Heart left ventricle (tissue), 13 donors: ENCODE results near the gene ZNF440.
"Not testable (repeated sequence)": the region's sequence is repeated elsewhere in the genome, so short reads cannot be mapped to it uniquely, and the experiment has no call there.

Source experiments
- POLR2A ChIP-seq, 2 donors: fragments of 450-650 bp; IDR thresholded peaks; one replicate each; pipeline ENCODE4 v1.6.1; 2017; ENCODE audit warnings: antibody characterized with exemption in 2 of 2, mild to moderate bottlenecking in 2 of 2, moderate library complexity in 2 of 2
- TF ChIP-seq, protein P1 (sequence below), 12 donors: fragments of 200-600 bp; sonication (generic) in 4 of 12; IDR thresholded peaks; one replicate each; pipeline versions ENCODE4 v1.5.0 to v1.8.0; 2018 to 2022; ENCODE audit warnings: antibody characterized with exemption in 12 of 12, mild to moderate bottlenecking in 5 of 12
- donor health status: ischemic (EF 13 %, LVEDD 7.1; RV severe dilation, severe dysfunction).
- donor health status: DM: no; HTN: yes; CAD: no.
- donor health status: DM: no; HTN: no; CAD: no.
- donor health status: ischemic (EF 25% LVEDD 6.9; RV normal size, moderate dysfunction).
- donor health status: ischemic (EF 25% LVEDD 5.7; RV mildly dilated, moderate dysfunction).
- donor health status: ischemic (EF 35%, LVEDD 5.7; RV mildly dilated, moderate dysfunction).
- donor health status: nonischemic (EF 11% LVEDD 7.7; RV severe dilation, severe dysfunction).
- donor health status: DM: yes; HTN: yes; CAD: no.
- donor health status: PGD.
- donor health status: ischemic (EF 29% LVEDD 5.4; RV normal size, mild dysfunction).
- donor health status: nonischemic (EF 23%, LVEDD 6.1; RV moderate dilation, normal function).

DNA sequence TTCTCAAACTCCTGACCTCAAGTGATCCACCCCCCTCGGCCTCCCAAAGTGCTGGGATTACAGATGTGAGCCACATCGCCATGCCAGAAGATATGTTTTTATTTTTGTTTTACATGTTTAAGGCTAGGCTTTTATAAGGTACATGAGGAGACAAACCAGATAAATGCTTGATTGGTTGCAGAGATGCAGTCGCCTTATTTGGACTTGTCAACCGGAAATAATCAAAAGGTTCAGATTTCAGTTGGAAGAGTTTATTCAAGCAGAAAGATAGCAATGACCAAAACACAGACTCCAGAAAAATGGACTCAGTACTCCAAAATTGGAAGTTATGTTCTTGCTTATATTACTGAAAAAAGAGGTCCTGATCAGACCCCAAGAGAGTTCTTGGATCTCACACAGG, 36.2 kb downstream of the ZNF440 start:
- TF ChIP-seq POLR2A (IDR thresholded peaks at IDR 0.05): not testable (repeated sequence)
- TF ChIP-seq, protein P1, sequence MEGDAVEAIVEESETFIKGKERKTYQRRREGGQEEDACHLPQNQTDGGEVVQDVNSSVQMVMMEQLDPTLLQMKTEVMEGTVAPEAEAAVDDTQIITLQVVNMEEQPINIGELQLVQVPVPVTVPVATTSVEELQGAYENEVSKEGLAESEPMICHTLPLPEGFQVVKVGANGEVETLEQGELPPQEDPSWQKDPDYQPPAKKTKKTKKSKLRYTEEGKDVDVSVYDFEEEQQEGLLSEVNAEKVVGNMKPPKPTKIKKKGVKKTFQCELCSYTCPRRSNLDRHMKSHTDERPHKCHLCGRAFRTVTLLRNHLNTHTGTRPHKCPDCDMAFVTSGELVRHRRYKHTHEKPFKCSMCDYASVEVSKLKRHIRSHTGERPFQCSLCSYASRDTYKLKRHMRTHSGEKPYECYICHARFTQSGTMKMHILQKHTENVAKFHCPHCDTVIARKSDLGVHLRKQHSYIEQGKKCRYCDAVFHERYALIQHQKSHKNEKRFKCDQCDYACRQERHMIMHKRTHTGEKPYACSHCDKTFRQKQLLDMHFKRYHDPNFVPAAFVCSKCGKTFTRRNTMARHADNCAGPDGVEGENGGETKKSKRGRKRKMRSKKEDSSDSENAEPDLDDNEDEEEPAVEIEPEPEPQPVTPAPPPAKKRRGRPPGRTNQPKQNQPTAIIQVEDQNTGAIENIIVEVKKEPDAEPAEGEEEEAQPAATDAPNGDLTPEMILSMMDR (IDR thresholded peaks at IDR 0.05): not testable (repeated sequence)
